ENCODE data around the gene OR2Z1.

DNA sequence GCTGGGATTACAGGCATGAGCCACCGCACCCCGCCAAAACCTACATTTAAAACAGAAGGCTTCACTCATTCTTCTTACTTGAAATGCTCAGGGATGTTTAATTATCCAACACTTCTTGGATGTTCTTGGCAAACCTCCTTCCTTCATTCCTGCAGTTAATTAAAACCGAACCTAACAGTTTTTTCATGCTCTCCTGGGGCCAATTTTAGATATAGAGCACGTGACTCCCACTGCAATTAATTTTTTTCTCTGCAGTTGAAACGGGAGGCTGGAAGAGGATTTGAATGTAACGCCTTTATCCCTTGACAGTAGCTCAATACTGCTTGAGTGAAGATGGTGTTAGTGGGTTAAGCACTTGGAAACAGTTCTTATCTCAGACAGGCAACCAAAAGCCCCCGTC is 18.2 kb upstream of the OR2Z1 start:
- TF ChIP-seq, protein P1, sequence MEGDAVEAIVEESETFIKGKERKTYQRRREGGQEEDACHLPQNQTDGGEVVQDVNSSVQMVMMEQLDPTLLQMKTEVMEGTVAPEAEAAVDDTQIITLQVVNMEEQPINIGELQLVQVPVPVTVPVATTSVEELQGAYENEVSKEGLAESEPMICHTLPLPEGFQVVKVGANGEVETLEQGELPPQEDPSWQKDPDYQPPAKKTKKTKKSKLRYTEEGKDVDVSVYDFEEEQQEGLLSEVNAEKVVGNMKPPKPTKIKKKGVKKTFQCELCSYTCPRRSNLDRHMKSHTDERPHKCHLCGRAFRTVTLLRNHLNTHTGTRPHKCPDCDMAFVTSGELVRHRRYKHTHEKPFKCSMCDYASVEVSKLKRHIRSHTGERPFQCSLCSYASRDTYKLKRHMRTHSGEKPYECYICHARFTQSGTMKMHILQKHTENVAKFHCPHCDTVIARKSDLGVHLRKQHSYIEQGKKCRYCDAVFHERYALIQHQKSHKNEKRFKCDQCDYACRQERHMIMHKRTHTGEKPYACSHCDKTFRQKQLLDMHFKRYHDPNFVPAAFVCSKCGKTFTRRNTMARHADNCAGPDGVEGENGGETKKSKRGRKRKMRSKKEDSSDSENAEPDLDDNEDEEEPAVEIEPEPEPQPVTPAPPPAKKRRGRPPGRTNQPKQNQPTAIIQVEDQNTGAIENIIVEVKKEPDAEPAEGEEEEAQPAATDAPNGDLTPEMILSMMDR (IDR thresholded peaks at IDR 0.05) = no peak
- TF ChIP-seq EP300 (IDR thresholded peaks at IDR 0.05) = no peak
- TF ChIP-seq POLR2AphosphoS5 (IDR thresholded peaks at IDR 0.05) = no peak
